ENCODE measurements around the gene MRTFA.

- TF ChIP-seq CTCF (IDR thresholded peaks at IDR 0.05) (no peak), POLR2AphosphoS5 (IDR thresholded peaks at IDR 0.05) (no peak), POLR2A (IDR thresholded peaks at IDR 0.05) (no peak)
Measured at GRCh38 chr22:40491990-40492631, 144.4 kb downstream of the MRTFA start.
